HFFc6 (cell line): ENCODE results near the gene PYGB. TPM values are rescaled to one million over a fixed set of nuclear protein-coding genes. Genes with fewer than 3 reads are reported as not detected.
"Not testable (repeated sequence)": the region's sequence is repeated elsewhere in the genome, so short reads cannot be mapped to it uniquely, and the experiment has no call there.

ENCODE experiments used
- DNase-seq: peaks from one replicate; pipeline ENCODE4 v3.0.0-alpha.2; 2018
- H3K27ac Mint-ChIP-seq: 2 replicates; pipeline ENCODE4 v1.8.0; 2020; ENCODE audit warnings: mild to moderate bottlenecking, mixed read lengths
- H3K27me3 Mint-ChIP-seq: 2 replicates; pipeline ENCODE4 v1.8.0; 2021; ENCODE audit warnings: mild to moderate bottlenecking, moderate library complexity, mixed read lengths; ENCODE audit not compliant: insufficient read depth
- H3K36me3 Mint-ChIP-seq: 2 replicates; pipeline ENCODE4 v1.8.0; 2021; ENCODE audit warnings: low read depth, mixed read lengths
- H3K4me1 Mint-ChIP-seq: 2 replicates; pipeline ENCODE4 v1.8.0; 2020; ENCODE audit warnings: low read depth, mixed read lengths
- H3K4me3 Mint-ChIP-seq: 2 replicates; pipeline ENCODE4 v1.8.0; 2020; ENCODE audit warnings: mild to moderate bottlenecking, moderate library complexity, mixed read lengths
- H3K9me3 Mint-ChIP-seq: 2 replicates; pipeline ENCODE4 v1.8.0; 2020; ENCODE audit warnings: mild to moderate bottlenecking, mixed read lengths
- total RNA-seq, 6 experiments: library from RNA; stranded (reverse); fragmentation: NEBNext Ultra II Directional; extraction: Animal tissue kit (Norgen Biotek cat#: 25700); gene quantifications; 2 replicates in 1 of 6; 3 replicates in 5 of 6; pipeline ENCODE4 v1.2.3, GENCODE V29; 2021
- TF ChIP-seq, protein P1 (sequence below): fragments of 200-600 bp; sonication (generic); IDR thresholded peaks from 2 replicates; pipeline ENCODE4 v1.5.0; 2021; ENCODE audit warnings: antibody characterized with exemption, mild to moderate bottlenecking

PYGB gene
- total RNA-seq, 6 experiments from 2014 or later, result 65.4 to 75.6 (median 70.2) TPM

DNA sequence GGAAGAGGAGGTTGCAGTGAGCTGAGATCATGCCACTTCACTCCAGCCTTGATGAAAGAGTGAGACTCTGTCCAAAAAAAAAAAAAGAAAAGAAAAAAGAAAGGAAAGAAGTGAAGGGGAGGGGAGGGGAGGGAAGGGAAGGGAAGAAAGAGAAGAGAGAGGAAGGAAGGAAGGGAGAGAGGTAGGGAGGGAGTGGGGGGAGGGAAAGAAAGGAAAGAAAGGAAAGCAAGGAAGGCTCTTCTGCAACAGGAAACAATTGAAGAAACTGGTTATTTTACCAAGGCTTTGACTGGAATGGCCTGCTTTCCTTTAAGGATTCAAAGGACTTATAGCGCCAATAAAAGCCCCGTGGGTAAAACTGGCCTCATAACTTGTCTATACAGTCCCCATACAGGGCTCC, 78.1 kb downstream of the PYGB start:
- Mint-ChIP-seq H3K4me1 (peaks cover 40% of the 10 kb centered on the region), H3K9me3 (no peaks in the 10 kb centered on the region), H3K27ac (no peak overlapping the region), H3K36me3 (peaks cover 14% of the 10 kb centered on the region), H3K27me3 (no peaks in the 10 kb centered on the region), H3K4me3 (no peak overlapping the region)
- TF ChIP-seq, protein P1, sequence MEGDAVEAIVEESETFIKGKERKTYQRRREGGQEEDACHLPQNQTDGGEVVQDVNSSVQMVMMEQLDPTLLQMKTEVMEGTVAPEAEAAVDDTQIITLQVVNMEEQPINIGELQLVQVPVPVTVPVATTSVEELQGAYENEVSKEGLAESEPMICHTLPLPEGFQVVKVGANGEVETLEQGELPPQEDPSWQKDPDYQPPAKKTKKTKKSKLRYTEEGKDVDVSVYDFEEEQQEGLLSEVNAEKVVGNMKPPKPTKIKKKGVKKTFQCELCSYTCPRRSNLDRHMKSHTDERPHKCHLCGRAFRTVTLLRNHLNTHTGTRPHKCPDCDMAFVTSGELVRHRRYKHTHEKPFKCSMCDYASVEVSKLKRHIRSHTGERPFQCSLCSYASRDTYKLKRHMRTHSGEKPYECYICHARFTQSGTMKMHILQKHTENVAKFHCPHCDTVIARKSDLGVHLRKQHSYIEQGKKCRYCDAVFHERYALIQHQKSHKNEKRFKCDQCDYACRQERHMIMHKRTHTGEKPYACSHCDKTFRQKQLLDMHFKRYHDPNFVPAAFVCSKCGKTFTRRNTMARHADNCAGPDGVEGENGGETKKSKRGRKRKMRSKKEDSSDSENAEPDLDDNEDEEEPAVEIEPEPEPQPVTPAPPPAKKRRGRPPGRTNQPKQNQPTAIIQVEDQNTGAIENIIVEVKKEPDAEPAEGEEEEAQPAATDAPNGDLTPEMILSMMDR, result no peak
- DNase-seq, result no peak

GRCh38 chr20:25327521-25328235, 79.8 kb downstream of the PYGB start:
- TF ChIP-seq, protein P1, result no peak
- Mint-ChIP-seq H3K4me1 (peaks cover 32% of the 10 kb centered on the region), H3K27me3 (no peaks in the 10 kb centered on the region), H3K9me3 (no peaks in the 10 kb centered on the region), H3K27ac (peak overlapping the region; percentile 25), H3K36me3 (peaks cover 6% of the 10 kb centered on the region), H3K4me3 (0 out of 2 replicates have a peak overlapping the region, but pooled peaks have one; percentile 1)
- no peak for DNase-seq

DNA sequence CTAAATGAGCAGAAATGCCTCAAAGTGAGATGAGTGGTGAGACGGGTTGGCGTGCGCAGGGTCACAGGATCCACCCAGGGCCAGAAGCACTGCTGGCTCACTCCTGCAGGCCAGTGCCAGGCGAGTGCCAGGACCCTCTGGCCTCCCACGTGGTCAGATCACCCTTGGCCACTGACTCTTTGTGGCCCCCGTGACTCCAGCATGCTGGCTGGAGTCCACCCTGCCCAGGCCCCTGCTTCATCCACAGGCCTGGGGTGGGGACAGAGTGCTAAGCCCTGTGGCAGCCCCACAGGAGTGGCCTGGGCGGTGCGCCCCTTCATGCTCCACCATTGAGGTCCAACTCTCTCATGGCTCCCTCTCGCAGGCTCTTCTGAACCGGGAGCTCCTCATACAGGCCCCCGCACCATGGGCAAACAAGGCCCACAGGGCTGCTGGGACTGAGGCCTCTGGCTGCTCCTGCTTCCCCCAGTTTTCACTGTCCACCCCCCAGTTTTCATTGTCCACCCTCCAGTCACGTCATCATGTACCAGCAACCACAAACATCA, 81.1 kb downstream of the PYGB start:
- Mint-ChIP-seq H3K36me3 (no peaks in the 10 kb centered on the region; the same call in 1 of the 2 replicates), H3K4me1 (peaks cover 32% of the 10 kb centered on the region), H3K4me3 (no peak overlapping the region), H3K27me3 (no peaks in the 10 kb centered on the region), H3K9me3 (no peaks in the 10 kb centered on the region), H3K27ac (no peak overlapping the region)
- DNase-seq, result no peak
- TF ChIP-seq, protein P1, result no peak

DNA sequence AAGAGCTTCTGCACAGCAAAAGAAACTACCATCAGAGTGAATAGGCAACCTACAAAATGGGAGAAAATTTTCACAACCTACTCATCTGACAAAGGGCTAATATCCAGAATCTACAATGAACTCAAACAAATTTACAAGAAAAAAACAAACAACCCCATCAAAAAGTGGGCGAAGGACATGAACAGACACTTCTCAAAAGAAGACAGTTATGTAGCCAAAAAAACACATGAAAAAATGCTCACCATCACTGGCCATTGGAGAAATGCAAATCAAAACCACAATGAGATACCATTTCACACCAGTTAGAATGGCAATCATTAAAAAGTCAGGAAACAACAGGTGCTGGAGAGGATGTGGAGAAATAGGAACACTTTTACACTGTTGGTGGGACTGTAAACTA, 87.1 kb downstream of the PYGB start:
- H3K4me1 Mint-ChIP-seq, H3K9me3 Mint-ChIP-seq, H3K4me3 Mint-ChIP-seq, H3K27ac Mint-ChIP-seq, H3K27me3 Mint-ChIP-seq, H3K36me3 Mint-ChIP-seq, DNase-seq: not testable (repeated sequence)

- no peak overlapping the region for H3K4me3 Mint-ChIP-seq
- H3K27ac Mint-ChIP-seq, result peak overlapping the region; percentile 17; the same call in 1 of the 2 replicates
- H3K36me3 Mint-ChIP-seq, result no peaks in the 10 kb centered on the region
- peaks cover 15% of the 10 kb centered on the region for H3K4me1 Mint-ChIP-seq
- H3K9me3 Mint-ChIP-seq, result no peaks in the 10 kb centered on the region
- no peaks in the 10 kb centered on the region for H3K27me3 Mint-ChIP-seq
- peak; percentile 20 for DNase-seq
- TF ChIP-seq, protein P1, result peak; percentile 63
These were observed 88.9 kb downstream of the PYGB start for GRCh38 chr20:25336561-25337422.
